H1 (cell line): Measurements from ENCODE around the gene VGLL2. TPM values are rescaled to one million over a fixed set of nuclear protein-coding genes. Genes with fewer than 3 reads are reported as not detected.

Experiments used
- CTCF ChIA-PET: fragments of 300-600 bp; sonication (Branson Sonifier 250); formaldehyde crosslinking; loops from one replicate; lab custom pipeline; 2021; ENCODE audit not compliant: partially characterized antibody; lab: Charles Lee
- POLR2A ChIA-PET: fragments of 300-600 bp; sonication (Branson Sonifier 250); formaldehyde crosslinking; loops from one replicate; lab custom pipeline; 2021; ENCODE audit warnings: inconsistent platforms; ENCODE audit not compliant: partially characterized antibody; lab: Charles Lee
- DNase-seq, 2 experiments: peaks; one replicate each; pipeline versions ENCODE4 v3.0.0 to v3.0.0-alpha.2; 2010 to 2022; ENCODE audit warnings: low spot score in 2 of 2, low read depth in 1 of 2, mixed read lengths in 1 of 2
- FAIRE-seq: peaks from 2 replicates; lab custom pipeline; 2011; peaks lifted over from hg19 to GRCh38; lab: Jason Lieb, UNC
- H2AFZ ChIP-seq: 2 replicates; pipeline ENCODE4 v1.8.1; 2012; ENCODE audit warnings: low read length, inconsistent platforms
- H2AK5ac ChIP-seq: 2 replicates; pipeline ENCODE4 v1.6.1; 2013; ENCODE audit warnings: low read depth, low read length
- H2BK120ac ChIP-seq: replicated peaks from 2 replicates; pipeline ENCODE3; 2013; ENCODE audit warnings: low read depth, low read length, inconsistent platforms
- H2BK12ac ChIP-seq: 2 replicates; pipeline ENCODE4 v1.6.1; 2013; ENCODE audit warnings: low read depth, low read length
- H2BK15ac ChIP-seq: 2 replicates; pipeline ENCODE4 v1.6.1; 2013; ENCODE audit warnings: low read length
- H2BK20ac ChIP-seq: 2 replicates; pipeline ENCODE4 v1.6.1; 2013; ENCODE audit warnings: low read length
- H2BK5ac ChIP-seq: 2 replicates; pipeline ENCODE4 v1.6.1; 2013; ENCODE audit warnings: low read depth, low read length
- H3K14ac ChIP-seq: 2 replicates; pipeline ENCODE4 v1.6.1; 2013; ENCODE audit warnings: inconsistent platforms; ENCODE audit not compliant: insufficient read length
- H3K18ac ChIP-seq: 2 replicates; pipeline ENCODE4 v1.6.1; 2013; ENCODE audit warnings: low read length; ENCODE audit errors: extremely low read depth
- H3K23ac ChIP-seq: 2 replicates; pipeline ENCODE4 v1.6.1; 2013; ENCODE audit warnings: inconsistent platforms; ENCODE audit not compliant: insufficient read length
- H3K23me2 ChIP-seq: 2 replicates; pipeline ENCODE4 v1.6.1; 2013; ENCODE audit warnings: low read depth, low read length
- H3K27ac ChIP-seq: 2 replicates; pipeline ENCODE4 v1.6.1; 2011; ENCODE audit warnings: low read depth, low read length, inconsistent platforms
- H3K27me3 ChIP-seq, 4 experiments: replicated peaks in 1 of 4; 1 replicate in 1 of 4; 2 replicates in 3 of 4; pipeline versions ENCODE4 v1.6.1 to v1.8.1; 2011 to 2013; ENCODE audit warnings: low read length in 3 of 4, mild to moderate bottlenecking in 3 of 4, inconsistent platforms in 2 of 4, mixed read lengths in 2 of 4, moderate library complexity in 1 of 4; ENCODE audit not compliant: control insufficient read depth in 3 of 4, insufficient read depth in 3 of 4; ENCODE audit errors: extremely low read depth in 1 of 4
- H3K36me3 ChIP-seq, 4 experiments: 2 replicates each; pipeline versions ENCODE4 v1.6.1 to v1.8.1; 2011 to 2013; ENCODE audit warnings: mild to moderate bottlenecking in 4 of 4, low read length in 3 of 4, moderate library complexity in 2 of 4, control low read depth in 1 of 4, inconsistent platforms in 1 of 4; ENCODE audit not compliant: insufficient read depth in 4 of 4, control insufficient read depth in 2 of 4
- H3K4ac ChIP-seq: replicated peaks from 2 replicates; pipeline ENCODE3; 2013; ENCODE audit warnings: low read length, low read depth, mixed read lengths, inconsistent platforms; ENCODE audit not compliant: insufficient read length
- H3K4me1 ChIP-seq, 4 experiments: replicated peaks in 1 of 4; 1 replicate in 1 of 4; 2 replicates in 3 of 4; pipeline versions ENCODE4 v1.6.1 to v1.8.1; 2011 to 2013; ENCODE audit warnings: low read length in 3 of 4, inconsistent platforms in 2 of 4, mixed read lengths in 1 of 4; ENCODE audit not compliant: insufficient read depth in 4 of 4, control insufficient read depth in 3 of 4
- H3K4me2 ChIP-seq, 2 experiments: 2 replicates each; pipeline versions ENCODE4 v1.6.1 to v1.8.1; 2011 to 2013; ENCODE audit warnings: low read depth in 2 of 2, low read length in 2 of 2, control low read depth in 1 of 2, inconsistent platforms in 1 of 2, mild to moderate bottlenecking in 1 of 2; ENCODE audit not compliant: insufficient read depth in 1 of 2
- H3K4me3 ChIP-seq, 4 experiments: fragments of 200-600, 300-600 bp in 1 of 4; sonication (generic), shearing (Covaris generic), sonication (Bioruptor Twin) in 1 of 4; 2 replicates each; pipeline versions ENCODE4 v1.5.1 to v1.8.1; 2011 to 2016; ENCODE audit warnings: low read length in 4 of 4, low read depth in 3 of 4, control low read depth in 2 of 4, inconsistent platforms in 2 of 4, mild to moderate bottlenecking in 2 of 4, mixed read lengths in 1 of 4, moderate library complexity in 1 of 4; ENCODE audit not compliant: insufficient read depth in 2 of 4; ENCODE audit errors: extremely low read depth in 1 of 4
- H3K56ac ChIP-seq: replicated peaks from 2 replicates; pipeline ENCODE3; 2013; ENCODE audit warnings: low read depth, mild to moderate bottlenecking, mixed read lengths, low read length, inconsistent platforms; ENCODE audit not compliant: insufficient read length
- H3K79me1 ChIP-seq: 2 replicates; pipeline ENCODE4 v1.6.1; 2013; ENCODE audit warnings: low read depth, low read length, control low read depth
- H3K79me2 ChIP-seq, 2 experiments: 2 replicates each; pipeline versions ENCODE4 v1.6.1 to v1.8.1; 2012 to 2013; ENCODE audit warnings: low read length in 2 of 2, mild to moderate bottlenecking in 2 of 2, inconsistent platforms in 1 of 2; ENCODE audit not compliant: insufficient read depth in 2 of 2, control insufficient read depth in 1 of 2
- H3K9ac ChIP-seq, 4 experiments: replicated peaks in 1 of 4; 1 replicate in 1 of 4; 2 replicates in 3 of 4; pipeline versions ENCODE4 v1.6.1 to v1.8.1; 2011 to 2013; ENCODE audit warnings: low read depth in 3 of 4, low read length in 3 of 4, control low read depth in 2 of 4, mild to moderate bottlenecking in 2 of 4, moderate library complexity in 2 of 4, inconsistent platforms in 1 of 4; ENCODE audit errors: extremely low read depth in 1 of 4
- H3K9me3 ChIP-seq, 2 experiments: 2 replicates each; pipeline versions ENCODE4 v1.6.1 to v1.8.1; 2012 to 2013; ENCODE audit warnings: mild to moderate bottlenecking in 2 of 2, moderate library complexity in 2 of 2, control low read depth in 1 of 2, inconsistent platforms in 1 of 2, low read depth in 1 of 2, low read length in 1 of 2, mixed read lengths in 1 of 2; ENCODE audit not compliant: insufficient read depth in 2 of 2
- H4K20me1 ChIP-seq, 2 experiments: replicated peaks in 1 of 2; 2 replicates each; pipeline versions ENCODE3 to v1.8.1; 2011 to 2013; ENCODE audit warnings: inconsistent platforms in 2 of 2, low read length in 2 of 2, mild to moderate bottlenecking in 1 of 2; ENCODE audit not compliant: insufficient read depth in 2 of 2, control insufficient read depth in 1 of 2
- H4K5ac ChIP-seq: 2 replicates; pipeline ENCODE4 v1.6.1; 2013; ENCODE audit warnings: low read length, low read depth, mixed read lengths, inconsistent platforms; ENCODE audit not compliant: insufficient read length
- H4K8ac ChIP-seq: 2 replicates; pipeline ENCODE4 v1.8.0; 2013; ENCODE audit warnings: mild to moderate bottlenecking, moderate library complexity, low read length, inconsistent platforms; ENCODE audit not compliant: insufficient read depth; ENCODE audit errors: extremely low read depth
- H4K91ac ChIP-seq: replicated peaks from 2 replicates; pipeline ENCODE3; 2013; ENCODE audit warnings: low read length, mixed read lengths, inconsistent platforms; ENCODE audit not compliant: insufficient read length
- ASH2L ChIP-seq: fragments of 200-600, 300-600 bp; sonication (generic); IDR thresholded peaks from one replicate; pipeline ENCODE4 v1.7.1; 2017; ENCODE audit warnings: low read length
- BRCA1 ChIP-seq: IDR thresholded peaks from 2 replicates; pipeline ENCODE4 v1.6.1; 2012; ENCODE audit warnings: low read depth, low read length, improper control_type of control experiment
- EZH2 ChIP-seq: fragments of 200-600 bp; sonication (generic); IDR thresholded peaks from 2 replicates; pipeline ENCODE4 v1.7.1; 2012; ENCODE audit warnings: low read depth, mild to moderate bottlenecking, moderate library complexity, low read length, inconsistent platforms; ENCODE audit not compliant: severe bottlenecking
- FOSL1 ChIP-seq: IDR thresholded peaks from 2 replicates; pipeline ENCODE4 v1.6.1; 2011; ENCODE audit warnings: mild to moderate bottlenecking, low read depth, low read length, moderate library complexity; ENCODE audit not compliant: insufficient read depth
- JUN ChIP-seq: IDR thresholded peaks from 2 replicates; pipeline ENCODE4 v1.6.1; 2011; ENCODE audit warnings: low read depth, mild to moderate bottlenecking, improper control_type of control experiment, low read length
- POLR2A ChIP-seq, 2 experiments: IDR thresholded peaks; 1 replicate in 1 of 2; 2 replicates in 1 of 2; pipeline ENCODE4 v1.6.1; 2011; ENCODE audit warnings: low read depth in 2 of 2, low read length in 2 of 2, mild to moderate bottlenecking in 2 of 2; ENCODE audit errors: control extremely low read depth in 1 of 2
- SIX5 ChIP-seq: IDR thresholded peaks from 2 replicates; pipeline ENCODE4 v1.6.1; 2011; ENCODE audit warnings: mild to moderate bottlenecking, low read depth, low read length
- SUZ12 ChIP-seq: fragments of 200-600 bp; sonication (generic); IDR thresholded peaks from 2 replicates; pipeline ENCODE4 v1.6.1; 2012; ENCODE audit warnings: mild to moderate bottlenecking, inconsistent platforms, low read length, moderate library complexity, mixed read lengths
- WGBS, 2 experiments: shearing (Covaris generic) in 1 of 2; methylation state at CpG; one replicate each; pipeline versions ENCODE4 v1.1.6 to v1.1.7; 2013 to 2015; ENCODE audit warnings: low lambda C conversion rate in 2 of 2, mixed read lengths in 2 of 2, inconsistent platforms in 1 of 2, low coverage in 1 of 2, missing lambda C conversion rate in 1 of 2; ENCODE audit not compliant: insufficient replicate concordance in 2 of 2, insufficient coverage in 1 of 2, insufficient read length in 1 of 2; ENCODE audit errors: extremely low coverage in 1 of 2, missing lambda C conversion rate in 1 of 2; 5-methylcytosine and 5-hydroxymethylcytosine counted together
- polyA plus RNA-seq, 7 experiments: library from polyadenylated mRNA; depleted of rRNA in 3 of 7; stranded (reverse) in 5 of 7; unstranded in 2 of 7; fragments of >200 nt in 5 of 7; fragments of 200-250 nt in 2 of 7; gene quantifications; 1 replicate in 5 of 7; 2 replicates in 1 of 7; 4 replicates in 1 of 7; pipeline versions ENCODE4 v1.2.1 to v1.2.3, GENCODE V29; 2011 to 2013; ENCODE audit warnings: missing spikeins in 2 of 7, mixed read lengths in 2 of 7
- total RNA-seq: library from RNA; stranded (reverse); fragmentation: NEBNext Ultra II Directional; extraction: Animal tissue kit (Norgen Biotek cat#: 25700); gene quantifications from 2 replicates; pipeline ENCODE4 v1.2.1, GENCODE V29; 2021
- TF ChIP-seq, protein P1 (sequence below), 3 experiments: IDR thresholded peaks; 1 replicate in 2 of 3; 2 replicates in 1 of 3; pipeline versions ENCODE4 v1.5.1 to v1.6.1; 2011; ENCODE audit warnings: low read length in 3 of 3, mild to moderate bottlenecking in 3 of 3, inconsistent platforms in 2 of 3, low read depth in 1 of 3, moderate library complexity in 1 of 3; ENCODE audit not compliant: insufficient read depth in 1 of 3; ENCODE audit errors: control extremely low read depth in 1 of 3

VGLL2 gene
- total and polyA plus RNA-seq, 2 of the 8 experiments (the other 6 are each of a cell fraction or from before 2014, with no cell fraction given): not detected

GRCh38 chr6:117270055-117270842, 4.9 kb downstream of the VGLL2 start:
- POLR2A ChIA-PET: interaction anchor here (0.6 kb wide), 1 partner anchor 17 kb away, joined by 3 read pairs; no protein-coding TSS in a partner anchor
- Histone ChIP-seq H3K4me1 (peaks cover 0 to 13% (median 2%) of the 10 kb centered on the region in 4 experiments; a peak in 4 of 7 replicates), H2BK5ac (no peak overlapping the region), H2BK15ac (no peak overlapping the region), H2BK12ac (peak overlapping the region; percentile 20; the same call in 1 of the 2 replicates), H3K14ac (no peak overlapping the region), H3K18ac (no peak overlapping the region), H2AFZ (no peak overlapping the region), H4K91ac (no peak overlapping the region), H3K27me3 (peaks cover 60 to 85% (median 74%) of the 10 kb centered on the region in 4 experiments), H2BK20ac (no peak overlapping the region), H3K9me3 (no peaks in the 10 kb centered on the region), H4K5ac (no peak overlapping the region), H3K36me3 (no peaks in the 10 kb centered on the region), H3K4me2 (peak overlapping the region; percentile 72 to 96), H3K9ac (no peak overlapping the region), H4K20me1 (peaks cover 2 to 11% of the 10 kb centered on the region in 2 experiments), H3K79me2 (no peaks in the 10 kb centered on the region), H3K4me3 (peak overlapping the region; percentile 25 to 64 (median 44)), H2AK5ac (no peak overlapping the region), H3K23me2 (peaks cover 12% of the 10 kb centered on the region; the same call in 1 of the 2 replicates), H3K23ac (no peak overlapping the region), H3K27ac (no peak overlapping the region), H4K8ac (no peak overlapping the region; the same call in 1 of the 2 replicates), H3K56ac (no peak overlapping the region), H3K79me1 (no peaks in the 10 kb centered on the region), H3K4ac (no peak overlapping the region), H2BK120ac (no peak overlapping the region)
- DNase-seq (peak in 1 of 2 experiments; percentile 74), FAIRE-seq (no peak)
- WGBS, 2 experiments: 1% methylated on average over 44 of the region's 74 CpGs; no CpG with 5 or more reads in 1 of the 2 experiments
- CTCF ChIA-PET: interaction anchor here (0.8 to 4.5 kb wide), 6 partner anchors 8 to 301 kb away, joined by 3 to 20 read pairs (median 4); no protein-coding TSS in a partner anchor
- peak; percentile 99 for TF ChIP-seq SUZ12
- TF ChIP-seq JUN: no peak
- peak; percentile 98 for TF ChIP-seq EZH2
- no peak for TF ChIP-seq BRCA1
- no peak for TF ChIP-seq FOSL1
- peak; percentile 68 for TF ChIP-seq ASH2L
- TF ChIP-seq SIX5: no peak
- TF ChIP-seq, protein P1, sequence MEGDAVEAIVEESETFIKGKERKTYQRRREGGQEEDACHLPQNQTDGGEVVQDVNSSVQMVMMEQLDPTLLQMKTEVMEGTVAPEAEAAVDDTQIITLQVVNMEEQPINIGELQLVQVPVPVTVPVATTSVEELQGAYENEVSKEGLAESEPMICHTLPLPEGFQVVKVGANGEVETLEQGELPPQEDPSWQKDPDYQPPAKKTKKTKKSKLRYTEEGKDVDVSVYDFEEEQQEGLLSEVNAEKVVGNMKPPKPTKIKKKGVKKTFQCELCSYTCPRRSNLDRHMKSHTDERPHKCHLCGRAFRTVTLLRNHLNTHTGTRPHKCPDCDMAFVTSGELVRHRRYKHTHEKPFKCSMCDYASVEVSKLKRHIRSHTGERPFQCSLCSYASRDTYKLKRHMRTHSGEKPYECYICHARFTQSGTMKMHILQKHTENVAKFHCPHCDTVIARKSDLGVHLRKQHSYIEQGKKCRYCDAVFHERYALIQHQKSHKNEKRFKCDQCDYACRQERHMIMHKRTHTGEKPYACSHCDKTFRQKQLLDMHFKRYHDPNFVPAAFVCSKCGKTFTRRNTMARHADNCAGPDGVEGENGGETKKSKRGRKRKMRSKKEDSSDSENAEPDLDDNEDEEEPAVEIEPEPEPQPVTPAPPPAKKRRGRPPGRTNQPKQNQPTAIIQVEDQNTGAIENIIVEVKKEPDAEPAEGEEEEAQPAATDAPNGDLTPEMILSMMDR (IDR thresholded peaks at IDR 0.05; ENCODE audit: control extremely low read depth in 1 of 3, insufficient read depth in 1 of 3, low read depth in 1 of 3, low read length in 3 of 3): no peak
- TF ChIP-seq POLR2A (IDR thresholded peaks at IDR 0.05; ENCODE audit: control extremely low read depth in 1 of 2, low read depth in 2 of 2, low read length in 2 of 2): no peak
